Coronary artery (tissue), 2 donors: ENCODE results near the gene KRT4.

ENCODE experiments used
- DNase-seq: peaks from one replicate; pipeline ENCODE4 v3.0.0-alpha.2; 2017; ENCODE audit warnings: low spot score
- H3K27ac ChIP-seq, 2 donors: fragments of 200-600 bp; sonication (generic); one replicate each; pipeline ENCODE4 v1.5.1; 2016 to 2019
- H3K4me3 ChIP-seq: fragments of 200-600 bp; sonication (generic); 2 replicates; pipeline ENCODE4 v1.5.1; 2016; ENCODE audit warnings: mild to moderate bottlenecking, moderate library complexity
- CTCF ChIP-seq: fragments of 200-600 bp; sonication (generic); IDR thresholded peaks from one replicate; pipeline ENCODE4 v1.5.1; 2019; ENCODE audit warnings: antibody characterized with exemption

The KRT4 gene

GRCh38 chr12:52789637-52790426 is 24.1 kb downstream of the KRT4 start:
- H3K4me3 ChIP-seq = peak overlapping the region; percentile 50
- H3K27ac ChIP-seq = no peak overlapping the region
- DNase-seq = no peak
- no peak for TF ChIP-seq CTCF

DNA sequence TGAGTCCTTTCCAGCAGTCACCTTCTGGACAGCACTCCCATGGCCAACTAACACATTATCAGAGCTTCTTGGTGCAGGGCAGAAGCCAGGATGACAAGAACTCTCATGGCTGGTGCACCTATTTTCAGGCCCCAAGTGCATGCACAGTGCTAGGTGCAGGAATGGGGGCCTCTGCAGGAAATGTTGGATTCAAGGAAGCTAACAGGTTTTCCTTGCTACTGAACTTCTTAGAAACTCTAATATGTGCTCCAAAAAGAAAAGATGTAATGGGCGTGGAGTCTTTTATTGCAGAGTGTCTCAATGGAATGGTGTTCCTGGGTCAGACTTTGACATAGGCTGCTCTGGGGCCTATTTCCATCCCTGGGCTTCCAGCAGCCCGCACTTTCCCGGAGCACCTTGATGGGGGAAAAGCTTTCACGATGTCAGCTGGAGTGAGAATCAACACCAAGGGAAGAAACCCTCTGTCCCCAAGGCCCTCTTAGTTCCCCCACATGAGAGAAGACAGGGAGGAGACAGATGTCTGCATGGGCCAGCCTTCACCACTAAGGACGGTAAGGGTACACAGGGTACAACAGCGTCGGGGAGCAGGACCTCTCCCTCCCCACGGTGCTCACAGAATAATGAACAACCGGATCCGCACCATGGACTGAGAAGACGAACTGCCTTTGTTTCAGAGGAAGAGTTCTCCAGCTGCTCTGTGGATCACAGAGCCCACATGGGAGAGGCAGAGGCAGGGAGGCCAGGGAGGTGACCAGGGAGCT is 24.9 kb downstream of the KRT4 start:
- no peak overlapping the region for H3K27ac ChIP-seq
- no peak for TF ChIP-seq CTCF
- DNase-seq = no peak
- no peak overlapping the region for H3K4me3 ChIP-seq

GRCh38 chr12:52788192-52788875 is 25.6 kb downstream of the KRT4 start:
- Histone ChIP-seq H3K27ac (no peak overlapping the region), H3K4me3 (no peak overlapping the region)
- no peak for DNase-seq
- no peak for TF ChIP-seq CTCF

- Histone ChIP-seq H3K4me3 (no peak overlapping the region), H3K27ac (no peak overlapping the region)
- DNase-seq = no peak
- no peak for TF ChIP-seq CTCF
Observed at GRCh38 chr12:52787324-52788191, 26.4 kb downstream of the KRT4 start.

DNA sequence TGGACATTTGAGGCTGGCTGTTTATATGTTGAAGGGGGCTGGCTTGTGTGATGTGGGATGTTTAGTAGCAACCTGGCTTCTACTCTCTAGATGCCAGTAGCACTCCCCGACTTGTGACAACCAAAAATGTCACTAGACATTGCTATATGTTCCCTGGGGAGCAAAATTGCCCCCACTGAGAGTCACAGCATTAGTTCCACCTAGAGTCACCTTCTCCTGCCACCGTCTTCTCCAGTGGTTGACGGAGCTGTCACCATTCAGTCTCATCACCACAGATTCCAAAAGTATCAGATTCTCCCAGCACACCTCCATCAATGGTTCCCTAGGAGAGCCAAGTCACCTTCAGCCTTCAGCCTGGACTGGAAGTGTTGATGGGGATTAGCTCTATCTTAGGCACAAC is 29.0 kb downstream of the KRT4 start:
- no peak overlapping the region for H3K4me3 ChIP-seq
- no peak overlapping the region for H3K27ac ChIP-seq
- TF ChIP-seq CTCF = no peak
- no peak for DNase-seq

GRCh38 chr12:52783563-52784316 is 30.2 kb downstream of the KRT4 start:
- no peak for DNase-seq
- Histone ChIP-seq H3K27ac (no peak overlapping the region), H3K4me3 (no peak overlapping the region)
- no peak for TF ChIP-seq CTCF
